Myocyte (in vitro differentiated cells): ENCODE results near the gene ZNF675. TPM values are rescaled to one million over a fixed set of nuclear protein-coding genes. Genes with fewer than 3 reads are reported as not detected.
A peak's percentile ranks its signal among the peaks of the same experiment; 100 is the strongest.
"Not testable (repeated sequence)": the region's sequence is repeated elsewhere in the genome, so short reads cannot be mapped to it uniquely, and the experiment has no call there.

Experiments used
- DNase-seq: peaks from one replicate; pipeline ENCODE4 v3.0.0-alpha.2; 2012; ENCODE audit warnings: low read depth
- polyA plus RNA-seq: library from polyadenylated mRNA; unstranded; fragments of >200 nt; gene quantifications from one replicate; pipeline ENCODE4 v1.2.1, GENCODE V29; 2012; ENCODE audit warnings: missing spikeins
- total RNA-seq: library from RNA; depleted of rRNA; stranded (reverse); fragments of >200 nt; gene quantifications from 2 replicates; pipeline ENCODE4 v1.2.3, GENCODE V29; 2014

The ZNF675 gene
- total RNA-seq = 13.2 and 16.6 TPM in 2 replicates
- polyA plus RNA-seq = 4.7 TPM

DNA sequence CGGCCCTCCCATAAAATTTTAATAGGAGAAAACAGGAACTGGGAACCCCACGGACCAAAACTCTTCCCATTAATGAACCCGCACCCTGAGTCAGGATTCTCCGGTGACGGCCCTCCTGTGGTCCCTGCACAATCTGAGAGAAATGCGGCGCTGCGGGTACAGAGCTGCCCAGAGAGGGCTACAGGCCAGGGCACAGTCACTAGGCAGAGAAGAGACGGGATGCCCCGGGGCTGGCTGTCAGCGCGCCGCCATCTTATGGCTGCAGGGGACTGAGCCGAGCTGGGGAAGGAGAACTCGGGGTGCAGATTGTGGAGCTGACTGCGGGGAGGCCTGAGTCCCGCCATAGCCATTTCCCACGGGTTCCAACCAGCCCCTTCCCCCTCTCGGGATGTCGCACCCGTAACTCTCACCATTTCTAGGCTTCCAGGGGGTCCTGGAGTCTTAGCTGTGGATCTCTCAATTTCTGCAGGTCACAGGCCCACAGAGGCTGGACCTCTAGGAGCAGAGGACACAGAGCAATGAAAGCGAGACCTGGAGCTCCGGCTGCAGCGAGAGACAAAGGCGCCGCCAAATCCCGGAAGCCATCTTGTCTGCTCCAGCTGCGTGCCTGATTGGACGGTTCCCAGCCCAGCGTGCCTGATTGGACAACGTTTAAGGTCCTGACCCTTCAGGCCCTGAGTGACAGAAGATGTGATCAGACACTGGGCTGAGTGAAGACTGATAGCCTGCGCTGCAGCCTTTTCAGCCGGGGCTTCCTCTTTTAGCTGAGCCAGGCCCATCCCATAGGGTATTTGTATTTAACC lies at the start of gene ZNF675:
ZNF675 (minus strand) TSS at position 592 of the 803 bp plus-strand sequence; CDS start at position 413, 179 bp downstream.
- DNase-seq = peak; percentile 97

DNA sequence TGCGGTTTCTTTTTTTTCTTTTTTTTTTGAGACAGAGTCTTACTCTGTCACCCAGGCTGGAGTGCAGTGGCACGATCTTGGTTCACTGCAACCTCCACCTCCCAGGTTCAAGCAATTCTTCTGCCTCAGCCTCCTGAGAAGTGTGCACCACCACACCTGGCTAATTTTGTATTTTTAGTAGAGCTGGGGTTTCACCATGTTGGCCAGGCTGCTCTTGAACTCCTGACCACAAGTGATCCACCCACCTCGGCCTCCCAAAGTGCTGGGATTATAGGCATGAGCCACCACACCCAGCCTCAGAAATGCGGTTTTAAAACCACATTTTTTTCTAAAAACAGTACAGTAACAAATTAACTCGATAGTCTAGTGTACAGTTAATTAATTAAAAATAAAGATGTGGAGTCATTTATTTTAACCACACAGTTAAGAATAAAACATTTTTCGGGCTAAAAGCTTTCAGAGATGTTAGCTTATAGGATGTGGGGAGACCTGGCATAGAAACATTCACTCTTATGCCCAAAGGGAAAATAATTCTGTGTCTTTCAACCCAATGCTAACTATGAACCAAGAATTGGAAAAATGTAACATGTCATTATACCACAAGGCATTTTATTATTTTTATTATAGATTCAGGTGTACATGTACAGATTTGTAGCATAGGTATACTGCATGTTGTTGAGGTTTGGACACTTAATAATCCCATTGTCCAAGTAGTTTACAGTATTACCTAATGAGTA lies 43.9 kb upstream of the ZNF675 start:
- not testable (repeated sequence) for DNase-seq

DNA sequence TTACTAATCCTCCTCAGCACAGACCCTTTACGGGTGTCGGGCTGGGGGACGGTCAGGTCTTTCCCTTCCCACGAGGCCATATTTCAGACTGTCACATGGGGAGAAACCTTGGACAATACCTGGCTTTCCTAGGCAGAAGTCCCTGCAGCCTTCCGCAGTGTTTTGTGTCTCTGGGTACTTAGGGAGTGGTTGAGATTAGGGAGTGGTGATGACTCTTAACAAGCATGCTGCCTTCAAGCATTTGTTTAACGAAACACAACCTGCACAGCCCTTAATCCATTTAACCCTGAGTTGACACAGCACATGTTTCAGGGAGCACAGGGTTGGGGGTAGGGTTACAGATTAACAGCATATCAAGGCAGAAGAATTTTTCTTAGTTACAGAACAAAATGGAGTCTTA lies 37.1 kb upstream of the ZNF675 start:
- not testable (repeated sequence) for DNase-seq

DNA sequence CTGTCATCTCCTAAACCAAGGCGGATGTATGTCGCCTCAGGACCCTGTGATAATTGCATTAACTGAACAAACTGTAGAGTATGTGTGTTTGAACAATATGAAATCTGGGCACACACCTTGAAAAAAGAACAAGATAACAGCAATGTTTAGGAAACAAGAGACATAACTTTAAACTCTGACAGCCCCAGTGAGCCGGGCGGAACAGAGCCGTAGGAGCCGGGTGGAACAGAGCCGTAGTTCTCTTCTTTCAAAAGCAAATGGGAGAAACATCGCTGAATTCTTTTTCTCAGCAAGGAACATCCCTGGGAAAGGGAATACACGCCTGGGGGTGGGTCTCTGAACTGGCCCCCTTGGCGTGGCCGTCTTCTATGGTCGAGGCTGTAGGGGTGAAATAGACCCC lies 31.8 kb upstream of the ZNF675 start:
- no peak for DNase-seq

DNA sequence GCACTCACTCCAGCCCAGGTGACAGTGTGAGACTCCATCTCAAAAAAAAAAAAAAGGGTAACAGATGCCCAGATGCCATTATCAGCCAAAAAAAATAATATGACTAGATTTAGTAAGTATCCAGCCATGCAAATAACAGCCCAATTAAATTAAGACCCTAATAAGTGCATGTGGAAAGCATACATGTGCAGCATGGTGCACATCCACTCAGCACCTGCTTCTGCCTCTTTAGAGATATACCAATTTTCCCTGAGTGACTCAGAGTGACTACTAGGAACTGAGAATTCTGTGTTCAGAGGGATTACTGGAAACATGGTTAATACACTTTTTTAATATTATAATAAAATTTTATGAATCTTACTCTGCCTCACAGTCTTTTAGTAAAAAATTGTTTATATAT lies 29.8 kb upstream of the ZNF675 start:
- no peak for DNase-seq

DNA sequence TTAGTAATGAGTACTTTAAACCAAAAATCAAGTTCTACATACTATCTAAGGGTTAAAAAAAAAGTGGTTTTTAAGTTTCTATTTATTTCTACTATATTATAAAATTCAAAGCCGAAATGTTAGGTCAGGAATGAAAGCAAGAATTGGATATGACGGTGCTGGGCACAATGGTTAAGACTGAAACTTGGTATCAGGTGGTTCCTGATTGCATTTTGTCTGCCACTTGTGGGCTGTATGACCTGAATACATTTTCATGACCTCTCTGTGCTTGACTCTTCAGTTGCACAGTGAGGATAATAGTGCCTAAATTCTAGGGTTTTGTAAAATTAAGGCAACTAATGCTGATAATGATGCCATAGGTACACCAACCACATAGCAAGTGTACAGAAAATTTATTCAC lies 22.3 kb upstream of the ZNF675 start:
- DNase-seq = no peak

DNA sequence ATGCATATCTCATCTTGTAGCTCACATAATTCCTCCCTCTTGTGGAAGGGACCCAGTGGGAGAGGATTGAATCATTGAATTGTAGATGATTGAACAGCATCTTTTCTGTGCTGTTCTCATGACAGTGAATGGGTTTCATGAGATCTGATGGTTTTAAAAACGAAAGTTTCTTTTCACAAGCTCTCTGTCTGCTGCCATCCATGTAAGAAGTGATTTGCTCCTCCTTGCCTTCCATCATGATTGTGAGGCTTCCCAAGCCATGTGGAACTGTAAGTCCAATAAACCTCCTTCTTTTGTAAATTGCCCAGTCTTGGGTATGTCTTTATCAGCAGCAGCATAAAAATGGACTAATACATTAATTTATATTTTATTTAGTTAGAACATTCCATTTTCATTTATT lies 19.6 kb upstream of the ZNF675 start:
- no peak for DNase-seq

DNA sequence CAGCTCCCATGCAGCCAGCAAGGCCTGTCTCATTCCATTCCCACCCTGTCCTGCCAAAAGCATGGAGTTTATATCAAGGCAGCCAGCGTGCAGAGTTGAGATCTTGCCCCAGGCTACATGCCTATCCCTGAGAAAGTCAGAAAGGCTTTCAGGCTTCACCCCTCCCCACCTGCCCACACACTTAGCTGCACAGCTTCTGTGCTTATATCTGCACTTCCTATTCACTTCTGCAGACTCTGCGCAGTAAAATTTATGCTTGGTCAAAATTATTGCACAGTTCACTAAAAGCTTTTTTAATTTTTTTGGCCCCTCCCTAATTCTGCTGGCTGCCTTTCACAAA lies 12.5 kb upstream of the ZNF675 start:
- no peak for DNase-seq

DNA sequence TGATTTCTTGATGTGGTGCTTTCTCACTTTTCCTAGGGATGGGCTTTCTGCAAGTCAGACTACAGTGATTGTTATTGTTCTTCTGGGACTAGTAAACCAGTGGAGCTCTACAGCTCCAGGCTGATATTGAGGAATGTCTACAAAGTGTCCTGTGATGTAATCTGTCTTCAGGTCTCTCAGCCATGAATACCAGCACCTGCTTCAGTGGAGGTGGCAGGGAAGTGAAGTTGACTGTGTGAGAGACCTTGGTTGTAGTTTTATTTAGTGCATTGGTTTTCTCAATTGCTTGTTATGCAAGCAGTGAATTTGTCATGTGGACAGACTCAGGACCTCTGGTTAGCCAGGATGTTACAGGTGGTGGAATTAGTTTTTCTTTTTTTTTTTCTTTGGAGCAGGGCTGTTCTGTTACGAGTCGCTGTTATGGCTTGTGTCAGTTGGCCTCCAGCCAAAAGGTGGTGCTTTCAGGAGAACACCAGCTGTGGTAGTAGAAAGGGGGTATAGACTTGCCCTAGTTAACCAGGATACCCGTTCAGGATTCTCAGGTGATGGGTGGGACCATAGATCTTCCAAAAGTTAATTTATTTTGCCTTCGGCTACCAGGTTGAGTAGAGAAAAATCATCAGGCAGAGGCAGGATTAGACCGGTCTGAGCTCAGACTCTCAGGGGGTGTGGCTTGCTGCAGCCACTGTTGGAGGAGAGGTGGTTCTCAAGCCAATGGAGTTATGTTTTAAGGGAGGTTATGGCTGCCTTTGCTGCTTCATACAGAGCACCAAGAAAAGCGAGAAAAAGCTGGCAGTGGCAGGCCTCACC lies 11.9 kb upstream of the ZNF675 start:
- no peak for DNase-seq

DNA sequence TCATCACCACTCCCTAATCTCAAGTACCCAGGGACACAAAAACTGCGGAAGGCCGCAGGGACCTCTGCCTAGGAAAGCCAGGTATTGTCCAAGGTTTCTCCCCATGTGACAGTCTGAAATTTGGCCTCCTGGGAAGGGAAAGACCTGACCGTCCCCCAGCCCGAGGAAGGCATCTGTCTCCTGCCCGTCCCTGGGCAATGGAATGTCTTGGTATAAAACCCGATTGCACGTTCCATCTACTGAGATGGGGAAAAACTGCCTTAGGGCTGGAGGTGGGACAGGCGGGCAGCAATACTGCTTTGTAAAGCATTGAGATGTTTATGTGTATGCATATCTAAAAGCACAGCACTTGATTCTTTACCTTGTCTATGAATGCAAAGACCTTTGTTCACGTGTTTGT lies 5.9 kb upstream of the ZNF675 start:
- DNase-seq = not testable (repeated sequence)

DNA sequence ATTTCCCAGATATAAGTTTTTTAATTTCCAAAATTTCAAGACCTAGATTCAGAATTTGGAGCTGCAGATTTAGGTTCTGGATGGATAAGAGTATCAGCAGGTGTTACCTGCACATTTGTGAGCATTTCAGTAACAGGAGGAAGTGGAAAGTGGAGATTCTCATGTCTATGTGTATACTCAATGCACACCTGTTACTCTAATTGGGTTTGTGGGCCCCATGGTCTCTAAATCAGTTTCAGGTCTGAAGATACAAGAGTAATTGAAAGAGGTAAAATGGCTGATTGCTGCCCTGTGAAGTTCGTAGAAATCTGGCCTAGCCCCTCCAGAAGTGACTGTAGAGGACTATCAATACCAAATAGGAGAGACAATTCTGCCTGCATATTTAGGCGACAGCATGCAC lies 13.9 kb downstream of the ZNF675 start:
- no peak for DNase-seq

DNA sequence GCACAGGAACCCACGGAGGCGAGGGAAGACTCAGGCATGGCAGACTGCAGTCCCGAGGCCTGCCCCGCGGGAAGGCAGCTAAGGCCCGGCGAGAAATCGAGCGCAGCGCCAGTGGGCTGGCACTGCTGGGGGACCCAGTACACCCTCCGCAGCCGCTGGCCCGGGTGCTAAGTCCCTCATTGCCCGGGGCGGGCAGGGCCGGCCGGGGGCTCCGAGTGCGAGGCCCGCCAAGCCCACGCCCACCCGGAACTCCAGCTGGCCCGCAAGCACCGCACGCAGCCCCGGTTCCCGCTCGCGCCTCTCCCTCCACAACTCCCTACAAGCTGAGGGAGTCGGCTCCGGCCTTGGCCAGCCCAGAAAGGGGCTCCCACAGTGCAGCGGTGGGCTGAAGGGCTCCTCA lies 18.4 kb downstream of the ZNF675 start:
- DNase-seq = not testable (repeated sequence)

DNA sequence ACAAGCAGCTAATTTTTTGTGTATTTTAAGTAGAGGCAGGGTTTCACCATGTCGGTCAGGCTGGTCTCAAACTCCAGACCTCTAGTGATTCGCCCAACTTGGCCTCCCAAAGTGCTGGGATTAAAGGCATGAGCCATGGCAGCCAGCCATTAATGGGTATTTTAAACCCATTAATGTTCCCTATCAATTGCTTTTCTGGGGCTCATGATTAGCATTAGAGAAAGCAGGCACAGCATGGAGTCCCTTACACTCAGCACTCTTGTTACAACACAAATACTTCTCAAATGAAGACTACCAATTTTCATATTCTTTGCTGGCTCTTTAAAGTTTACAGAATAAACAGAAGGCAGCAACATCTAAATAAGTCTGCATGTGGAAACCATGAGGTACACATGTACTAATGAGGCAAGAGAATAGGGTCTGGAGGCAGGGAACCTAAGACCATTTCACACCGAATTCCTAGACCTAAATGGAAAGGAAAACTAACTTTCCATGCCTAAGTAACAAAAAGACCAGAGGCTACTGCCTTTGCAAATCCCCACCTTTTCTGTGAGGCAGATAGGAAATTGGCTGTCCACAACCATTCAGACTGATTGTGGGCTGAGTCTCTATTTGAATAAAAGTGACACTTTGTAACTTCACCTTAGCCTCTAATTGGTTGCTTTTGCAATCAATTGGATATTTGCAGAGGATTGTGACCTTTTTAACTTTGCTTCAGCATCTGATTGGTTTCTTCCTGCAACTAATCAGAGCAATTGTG lies 21.2 kb downstream of the ZNF675 start:
- no peak for DNase-seq

DNA sequence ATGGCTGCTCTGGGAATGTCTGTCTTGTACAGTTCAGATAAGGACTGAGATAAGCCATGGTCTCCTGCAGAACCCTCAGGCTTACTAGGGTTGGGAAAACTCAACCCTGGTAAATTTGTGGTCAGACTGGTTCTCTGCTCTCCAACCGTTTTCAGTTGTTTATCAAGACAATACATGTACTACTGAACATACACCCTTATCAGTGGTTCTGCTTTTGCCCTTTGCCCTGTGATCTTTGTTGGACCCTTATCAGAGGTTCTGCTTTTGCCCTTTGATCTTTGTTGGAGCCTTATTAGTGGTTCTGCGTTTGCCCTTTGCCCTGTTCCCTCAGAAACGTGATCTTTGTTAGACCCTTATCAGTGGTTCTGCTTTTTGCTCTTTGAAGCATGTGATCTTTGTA lies 37.2 kb downstream of the ZNF675 start:
- not testable (repeated sequence) for DNase-seq

Other genes with a start within 250 kb of the ZNF675 start
- gene ZNF681, start 71.7 kb upstream of the ZNF675 start, total RNA-seq = 1.1 and 1.2 TPM in 2 replicates
- gene ZNF726, start 227.7 kb upstream of the ZNF675 start, total RNA-seq = 0.62 and 1.1 TPM in 2 replicates